ENCODE results near the gene HOXA13. TPM values are rescaled to one million over a fixed set of nuclear protein-coding genes. Genes with fewer than 3 reads are reported as not detected.

Gene HOXA13
- total RNA-seq, 1 donor from 2014 or later = not detected

DNA sequence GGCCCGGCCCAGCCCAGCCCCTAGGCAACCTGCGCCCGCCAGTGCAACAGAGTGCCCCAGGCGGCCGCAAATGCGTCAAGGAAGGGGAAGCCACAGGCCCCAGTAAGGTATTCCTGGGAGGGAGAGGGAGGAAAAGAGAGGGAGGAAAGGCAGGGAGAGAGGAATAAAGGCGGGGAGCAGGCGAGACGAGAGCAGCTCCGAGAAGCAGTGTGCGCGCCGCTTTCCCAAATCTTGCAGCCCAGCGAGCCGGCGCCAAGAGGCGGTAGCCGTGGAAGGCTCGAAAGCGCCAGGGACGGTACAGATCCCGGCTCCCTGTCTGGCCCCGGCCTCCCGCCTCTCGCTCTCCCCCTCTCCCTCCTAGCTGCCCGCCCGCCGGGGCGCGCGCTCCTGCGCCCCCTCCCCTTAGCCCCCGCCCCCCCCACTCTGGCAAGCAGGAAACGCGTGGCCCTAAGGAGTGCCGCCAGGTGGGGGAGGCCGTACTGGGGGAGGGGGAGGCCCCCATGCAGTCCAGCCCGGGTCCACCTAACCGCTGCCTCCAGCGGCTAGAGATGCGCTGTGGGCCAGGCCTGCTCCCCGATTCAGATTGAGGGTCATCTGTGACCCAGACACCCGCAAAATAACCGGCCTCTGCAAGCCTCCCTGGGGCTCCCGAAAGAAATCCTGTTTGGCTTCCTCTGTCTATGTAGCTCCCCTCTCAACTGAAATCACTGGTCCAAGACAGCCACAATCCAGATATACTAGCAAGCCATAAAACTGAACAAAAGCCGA lies 30.0 kb downstream of the HOXA13 start:
- Mint-ChIP-seq H3K9me3 (no peaks in the 10 kb centered on the region), H3K27me3 (ENCODE audit: low read depth) (peaks cover 92% of the 10 kb centered on the region), H3K27ac (ENCODE audit: unreplicated experiment) (no peak overlapping the region), H3K36me3 (ENCODE audit: low read depth) (peaks cover 5% of the 10 kb centered on the region), H3K4me1 (peaks cover 13% of the 10 kb centered on the region), H3K4me3 (peak overlapping the region; percentile 62)
- DNase-seq (ENCODE audit: low read depth, low spot score) = no peak
- TF ChIP-seq, protein P1, sequence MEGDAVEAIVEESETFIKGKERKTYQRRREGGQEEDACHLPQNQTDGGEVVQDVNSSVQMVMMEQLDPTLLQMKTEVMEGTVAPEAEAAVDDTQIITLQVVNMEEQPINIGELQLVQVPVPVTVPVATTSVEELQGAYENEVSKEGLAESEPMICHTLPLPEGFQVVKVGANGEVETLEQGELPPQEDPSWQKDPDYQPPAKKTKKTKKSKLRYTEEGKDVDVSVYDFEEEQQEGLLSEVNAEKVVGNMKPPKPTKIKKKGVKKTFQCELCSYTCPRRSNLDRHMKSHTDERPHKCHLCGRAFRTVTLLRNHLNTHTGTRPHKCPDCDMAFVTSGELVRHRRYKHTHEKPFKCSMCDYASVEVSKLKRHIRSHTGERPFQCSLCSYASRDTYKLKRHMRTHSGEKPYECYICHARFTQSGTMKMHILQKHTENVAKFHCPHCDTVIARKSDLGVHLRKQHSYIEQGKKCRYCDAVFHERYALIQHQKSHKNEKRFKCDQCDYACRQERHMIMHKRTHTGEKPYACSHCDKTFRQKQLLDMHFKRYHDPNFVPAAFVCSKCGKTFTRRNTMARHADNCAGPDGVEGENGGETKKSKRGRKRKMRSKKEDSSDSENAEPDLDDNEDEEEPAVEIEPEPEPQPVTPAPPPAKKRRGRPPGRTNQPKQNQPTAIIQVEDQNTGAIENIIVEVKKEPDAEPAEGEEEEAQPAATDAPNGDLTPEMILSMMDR (conservative IDR thresholded peaks at IDR 0.05) = no peak

- H3K4me3 Mint-ChIP-seq = peak overlapping the region; percentile 54
- no peak overlapping the region for H3K27ac Mint-ChIP-seq (ENCODE audit: unreplicated experiment)
- no peak for DNase-seq (ENCODE audit: low read depth, low spot score)
Observed at GRCh38 chr7:27168265-27168947, 31.5 kb downstream of the HOXA13 start.

GRCh38 chr7:27167916-27168264 lies 32.0 kb downstream of the HOXA13 start:
- H3K9me3 Mint-ChIP-seq = no peaks in the 10 kb centered on the region
- no peak overlapping the region for H3K27ac Mint-ChIP-seq (ENCODE audit: unreplicated experiment)
- H3K4me3 Mint-ChIP-seq = peak overlapping the region; percentile 54
- TF ChIP-seq, protein P1 (conservative IDR thresholded peaks at IDR 0.05) = no peak
- peaks cover 18% of the 10 kb centered on the region for H3K4me1 Mint-ChIP-seq
- peaks cover 9% of the 10 kb centered on the region for H3K36me3 Mint-ChIP-seq (ENCODE audit: low read depth)
- DNase-seq (ENCODE audit: low read depth, low spot score) = no peak
- peaks cover 98% of the 10 kb centered on the region for H3K27me3 Mint-ChIP-seq (ENCODE audit: low read depth)

More at GRCh38 chr7:27168265-27168947, 31.5 kb downstream of the HOXA13 start:
- H3K36me3 Mint-ChIP-seq (ENCODE audit: low read depth) = peaks cover 9% of the 10 kb centered on the region
- TF ChIP-seq, protein P1 (conservative IDR thresholded peaks at IDR 0.05) = no peak
- peaks cover 18% of the 10 kb centered on the region for H3K4me1 Mint-ChIP-seq
- no peaks in the 10 kb centered on the region for H3K9me3 Mint-ChIP-seq
- peaks cover 96% of the 10 kb centered on the region for H3K27me3 Mint-ChIP-seq (ENCODE audit: low read depth)

DNA sequence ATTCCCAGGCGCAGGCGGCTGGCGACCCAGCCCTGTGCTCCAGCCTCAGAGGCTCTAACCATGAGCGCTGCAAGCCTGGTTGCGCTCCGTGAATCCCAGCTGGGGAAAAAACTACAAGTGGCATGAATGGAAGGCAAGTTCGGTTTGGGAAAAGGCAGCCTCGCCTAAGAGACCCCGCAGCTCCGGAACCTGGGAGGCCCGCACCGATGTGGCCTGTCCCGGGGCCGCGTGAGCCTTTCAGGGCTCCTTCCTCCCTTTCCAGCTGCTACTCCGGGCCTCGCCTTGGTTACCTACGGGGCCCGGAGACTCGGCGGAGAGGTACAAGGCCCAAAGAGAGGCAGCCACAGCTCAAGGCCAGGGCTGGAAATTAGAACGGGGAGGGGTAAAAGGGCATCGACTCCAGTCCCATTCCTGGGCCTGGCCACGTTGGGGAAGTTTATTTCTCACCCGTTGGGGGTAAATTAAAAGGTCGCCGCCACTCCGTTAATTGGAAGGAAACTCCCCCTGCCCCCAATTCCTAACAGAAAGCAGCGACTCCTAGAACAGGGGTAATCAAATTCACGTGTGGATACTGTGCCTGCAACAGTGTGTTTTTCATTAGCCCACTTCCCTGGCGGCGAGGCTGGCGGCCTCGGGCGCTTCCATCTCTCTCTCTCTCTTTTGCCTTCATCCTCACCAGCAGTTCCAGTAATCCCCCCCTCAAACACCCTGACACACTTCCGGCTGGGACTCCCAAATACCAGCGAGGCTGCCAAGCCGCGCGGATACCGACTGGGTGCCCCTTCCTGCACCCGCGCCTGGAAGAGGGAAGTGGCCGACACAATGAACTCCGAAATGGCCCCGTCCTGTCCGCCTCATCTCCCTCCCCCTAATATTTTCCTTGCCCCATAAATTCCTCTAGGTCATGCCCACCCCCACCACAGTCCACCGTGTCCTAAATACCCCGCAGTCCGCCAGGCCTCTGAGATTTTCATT lies 33.1 kb downstream of the HOXA13 start:
- Mint-ChIP-seq H3K4me3 (peak overlapping the region; percentile 54), H3K9me3 (no peaks in the 10 kb centered on the region)

More for the DNA sequence above, 33.1 kb downstream of the HOXA13 start:
- Mint-ChIP-seq H3K36me3 (ENCODE audit: low read depth) (peaks cover 7% of the 10 kb centered on the region), H3K27ac (ENCODE audit: unreplicated experiment) (no peak overlapping the region), H3K27me3 (ENCODE audit: low read depth) (peaks cover 98% of the 10 kb centered on the region), H3K4me1 (peaks cover 15% of the 10 kb centered on the region)
- no peak for DNase-seq (ENCODE audit: low read depth, low spot score)
- TF ChIP-seq, protein P1 (conservative IDR thresholded peaks at IDR 0.05) = no peak
